ENCODE measurements around the gene EPAS1.

EPAS1 gene

DNA sequence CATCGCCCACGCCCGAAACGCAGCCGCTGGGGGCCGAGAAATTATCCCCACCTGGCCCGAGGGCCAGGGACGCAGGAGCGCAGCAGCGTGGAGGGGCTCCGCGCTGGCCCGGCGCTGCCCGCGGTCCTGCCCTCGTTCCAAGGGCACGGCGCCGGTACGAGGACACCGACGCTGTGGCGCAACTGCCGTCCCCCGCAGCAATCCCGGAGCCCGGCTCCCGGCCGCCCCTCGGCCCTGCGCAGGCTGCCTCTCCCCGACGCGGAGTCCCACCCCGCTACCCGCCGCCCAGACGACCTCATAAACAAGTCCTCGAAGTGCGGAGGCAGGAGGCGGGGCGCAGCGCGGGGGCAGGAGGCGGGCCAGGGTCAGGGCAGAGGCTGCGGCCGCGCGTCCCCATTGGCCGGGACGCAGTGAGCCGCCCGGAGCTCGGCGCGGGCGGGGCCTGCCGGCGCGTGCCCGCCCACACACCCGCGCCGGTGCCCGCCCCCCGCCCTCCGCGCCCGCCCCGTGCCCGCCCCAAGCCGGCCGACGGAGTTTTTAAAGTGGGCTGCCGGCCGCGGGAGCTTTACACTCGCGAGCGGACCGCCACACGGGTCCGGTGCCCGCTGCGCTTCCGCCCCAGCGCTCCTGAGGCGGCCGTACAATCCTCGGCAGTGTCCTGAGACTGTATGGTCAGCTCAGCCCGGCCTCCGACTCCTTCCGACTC, at the start of gene EPAS1:
EPAS1 (plus strand) TSS at position 568 of the 706 bp plus-strand sequence. CDS start 505 bp downstream, outside the sequence.
- peak; percentile 82 for DNase-seq (ENCODE audit: low read depth)

GRCh38 chr2:46248171-46248570, 49.0 kb upstream of the EPAS1 start:
- peak; percentile 27 for DNase-seq (ENCODE audit: low read depth)

- no peak for DNase-seq (ENCODE audit: low read depth)
These were observed 47.6 kb upstream of the EPAS1 start for GRCh38 chr2:46249654-46250053.

- DNase-seq (ENCODE audit: low read depth): peak; percentile 27
These were observed 44.1 kb upstream of the EPAS1 start for GRCh38 chr2:46252891-46253659.

DNA sequence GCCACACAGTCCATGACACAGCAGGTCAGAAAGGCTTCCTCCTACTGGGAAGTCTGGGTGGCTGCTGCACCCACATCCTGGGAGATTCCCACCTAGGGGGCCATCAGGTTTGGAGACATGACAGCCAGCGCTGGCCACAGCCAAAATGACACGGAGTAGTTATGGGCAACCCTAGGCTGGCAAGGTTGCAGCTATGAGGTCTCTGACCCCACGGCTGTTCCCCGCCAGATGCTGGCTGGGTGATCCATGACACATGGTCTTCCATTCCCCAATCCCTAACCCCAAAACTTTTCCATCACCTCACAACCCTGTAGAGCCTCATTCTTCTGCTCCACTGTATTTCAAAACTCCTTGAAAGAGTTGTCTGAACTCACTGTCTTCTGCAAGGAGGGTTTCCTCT, 42.7 kb upstream of the EPAS1 start:
- no peak for DNase-seq (ENCODE audit: low read depth)

GRCh38 chr2:46256563-46257142, 40.6 kb upstream of the EPAS1 start:
- DNase-seq (ENCODE audit: low read depth): no peak

DNA sequence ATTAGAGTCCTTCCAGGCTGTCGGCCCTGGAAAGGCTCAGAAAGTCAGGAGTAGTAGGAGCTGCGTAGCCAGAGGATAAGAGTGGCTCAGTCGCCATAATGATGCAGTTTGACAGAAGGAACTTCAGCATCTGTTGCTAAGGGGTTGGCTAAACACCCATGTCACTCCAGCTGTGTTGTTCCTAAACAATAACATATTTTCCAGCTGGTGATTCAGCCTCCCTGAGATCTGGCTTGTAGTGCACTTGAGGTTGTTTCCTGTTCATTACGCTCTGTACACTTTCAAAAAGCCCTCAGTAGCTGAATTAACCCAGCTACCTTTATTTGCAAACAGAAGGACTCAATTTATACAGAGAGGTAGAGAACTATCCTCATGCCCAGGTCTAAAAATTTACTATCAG, 39.7 kb upstream of the EPAS1 start:
- DNase-seq (ENCODE audit: low read depth): peak; percentile 51

DNA sequence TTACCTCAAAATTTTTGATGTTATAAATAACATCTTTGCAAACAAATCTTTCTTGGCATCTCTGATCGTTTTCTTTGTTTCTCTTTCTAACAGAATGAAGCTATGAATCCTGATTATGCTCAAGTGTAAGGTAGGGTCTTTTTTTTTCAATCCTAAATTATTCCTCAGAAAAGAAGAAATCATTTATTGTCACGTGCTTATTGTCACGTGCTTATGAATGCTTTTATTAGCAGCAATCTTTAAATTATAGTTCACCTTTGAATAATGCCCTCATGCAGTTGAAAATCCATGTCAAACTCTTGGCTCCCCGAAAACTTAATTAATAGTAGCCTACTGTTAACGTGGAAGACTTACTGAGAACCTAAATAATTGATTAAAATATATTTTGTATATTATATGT, 39.2 kb upstream of the EPAS1 start:
- no peak for DNase-seq (ENCODE audit: low read depth)

- DNase-seq (ENCODE audit: low read depth): no peak
These were observed 38.0 kb upstream of the EPAS1 start for GRCh38 chr2:46258937-46259776.

DNA sequence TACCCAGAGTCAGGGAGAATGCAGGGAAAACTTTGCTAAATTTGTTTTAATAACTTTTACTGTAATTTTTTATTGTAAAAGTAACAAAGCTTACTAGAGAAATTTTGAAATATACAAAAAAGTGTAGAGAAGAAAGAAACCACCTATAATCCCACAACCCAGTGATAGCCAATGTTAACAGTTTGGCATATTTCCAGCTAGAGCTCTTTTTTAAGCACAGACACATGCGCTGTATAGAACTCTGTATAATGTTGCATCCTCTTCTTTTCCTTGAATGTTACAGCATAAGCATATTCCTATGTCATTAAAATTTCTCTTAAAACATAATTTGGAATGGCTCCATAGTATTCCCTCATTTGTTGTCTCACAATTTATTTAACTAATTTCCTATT, 37.4 kb upstream of the EPAS1 start:
- DNase-seq (ENCODE audit: low read depth): no peak

DNA sequence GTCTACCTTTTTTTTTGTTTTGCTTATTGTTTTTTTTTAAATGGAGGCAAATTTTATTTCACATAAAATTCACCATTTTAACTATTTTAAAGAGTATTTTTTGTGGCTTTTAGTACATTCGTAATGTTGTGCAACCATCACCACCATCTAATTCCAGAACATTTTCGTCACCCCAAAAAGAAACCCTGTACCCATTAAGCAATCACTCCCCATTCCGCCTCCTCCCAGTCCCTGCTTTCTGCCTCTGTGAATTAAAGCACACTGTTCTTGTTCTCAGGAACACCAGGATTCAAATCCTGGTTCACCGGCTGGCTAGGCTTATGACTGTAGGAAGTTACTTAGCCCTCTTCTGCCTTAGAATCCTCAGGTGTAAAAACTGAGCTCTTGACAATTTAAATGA, 36.9 kb upstream of the EPAS1 start:
- no peak for DNase-seq (ENCODE audit: low read depth)

GRCh38 chr2:46262248-46262938, 34.8 kb upstream of the EPAS1 start:
- DNase-seq (ENCODE audit: low read depth): no peak

DNA sequence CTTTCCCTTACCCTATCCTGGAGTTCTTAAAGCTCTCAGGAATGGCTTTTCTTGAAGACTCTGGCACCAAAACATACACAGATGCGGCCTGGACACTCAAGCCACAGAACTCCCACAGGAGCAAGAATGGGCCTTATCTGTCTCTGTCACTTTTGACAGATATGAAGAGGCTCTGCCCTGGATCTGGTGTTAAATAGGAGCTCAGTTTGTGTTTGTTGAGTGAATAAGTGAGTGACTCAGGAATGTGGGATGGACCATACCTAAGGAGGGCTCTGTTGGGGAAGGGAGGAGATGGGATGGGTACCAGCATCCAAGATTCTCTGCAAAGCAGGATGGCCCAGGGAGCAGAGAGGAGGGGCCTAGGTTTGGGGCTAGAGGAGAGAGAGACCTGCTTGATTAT, 33.9 kb upstream of the EPAS1 start:
- DNase-seq (ENCODE audit: low read depth): no peak

- no peak for DNase-seq (ENCODE audit: low read depth)
These were observed 32.8 kb upstream of the EPAS1 start for GRCh38 chr2:46264447-46264846.

- no peak for DNase-seq (ENCODE audit: low read depth)
These were observed 31.1 kb upstream of the EPAS1 start for GRCh38 chr2:46266134-46266533.

DNA sequence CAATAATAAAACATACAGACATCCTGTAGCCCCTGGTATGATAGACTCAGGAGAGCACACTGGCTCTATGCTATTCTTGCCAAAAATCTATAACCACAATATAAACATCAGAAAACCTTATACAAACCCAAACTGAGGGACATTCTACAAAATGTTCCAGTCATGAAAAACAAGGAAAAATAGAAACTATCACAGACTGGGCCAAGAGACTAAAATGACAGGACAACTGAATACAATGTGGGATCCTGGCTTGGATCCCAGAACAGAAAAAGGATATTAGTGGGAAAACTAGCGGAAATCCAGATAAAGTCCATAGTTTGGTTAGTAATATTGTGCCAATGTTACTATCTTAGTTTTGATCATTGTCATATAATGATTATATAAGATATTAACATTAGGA, 29.6 kb upstream of the EPAS1 start:
- no peak for DNase-seq (ENCODE audit: low read depth)

DNA sequence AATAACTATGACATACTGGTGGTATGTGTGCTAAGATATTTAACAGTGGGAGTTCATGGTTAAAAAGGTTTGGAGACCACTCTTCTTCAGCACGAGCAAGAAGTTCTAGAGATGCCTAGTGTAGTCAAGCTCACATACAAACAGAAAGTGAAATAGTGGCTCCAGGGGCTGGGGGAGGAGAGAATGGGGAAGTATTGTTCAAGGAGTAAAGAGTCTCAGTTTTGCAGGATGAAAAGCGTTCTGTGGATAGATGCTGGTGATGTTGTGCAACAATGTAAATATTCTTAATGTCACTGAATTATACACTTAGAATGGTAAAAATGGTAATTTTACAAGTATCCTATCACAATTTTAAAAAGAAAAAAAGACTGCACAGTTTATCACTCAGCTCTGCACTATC, 29.0 kb upstream of the EPAS1 start:
- DNase-seq (ENCODE audit: low read depth): peak; percentile 19

GRCh38 chr2:46269001-46269400, 28.2 kb upstream of the EPAS1 start:
- peak; percentile 55 for DNase-seq (ENCODE audit: low read depth)

DNA sequence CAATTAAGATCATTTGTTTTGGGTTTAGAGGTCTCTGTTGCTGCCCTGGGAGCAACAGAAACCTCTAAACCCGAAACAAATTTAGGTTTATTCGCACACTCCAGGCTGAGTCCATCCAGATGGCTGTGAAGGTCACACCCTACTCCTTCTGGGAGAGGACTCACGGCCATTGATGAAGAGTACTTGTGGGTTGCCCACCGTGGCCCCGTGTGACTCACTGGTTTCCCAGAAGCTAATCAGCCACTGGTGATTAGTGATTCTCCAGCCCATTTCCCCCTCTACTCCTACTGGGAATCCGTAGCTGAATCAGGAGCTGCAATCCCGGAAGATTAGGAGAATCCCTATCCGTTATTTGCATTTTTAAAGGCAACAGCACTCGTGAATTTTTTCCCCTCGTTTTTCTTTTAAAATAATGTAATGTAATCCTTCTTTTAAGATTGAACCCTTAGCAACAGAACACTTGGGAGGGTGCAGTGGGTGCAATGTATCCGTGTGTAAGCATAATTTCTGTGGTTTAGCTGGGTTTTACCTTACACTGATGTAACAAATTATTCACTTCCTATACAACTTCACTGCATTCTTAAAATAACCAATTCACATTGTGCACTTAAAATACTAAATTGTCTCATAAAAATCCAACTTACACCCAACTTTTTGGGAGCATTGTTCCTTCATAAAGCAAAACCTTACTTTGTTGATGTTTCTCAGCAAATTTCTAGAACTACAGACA, 27.5 kb upstream of the EPAS1 start:
- DNase-seq (ENCODE audit: low read depth): peak; percentile 58

DNA sequence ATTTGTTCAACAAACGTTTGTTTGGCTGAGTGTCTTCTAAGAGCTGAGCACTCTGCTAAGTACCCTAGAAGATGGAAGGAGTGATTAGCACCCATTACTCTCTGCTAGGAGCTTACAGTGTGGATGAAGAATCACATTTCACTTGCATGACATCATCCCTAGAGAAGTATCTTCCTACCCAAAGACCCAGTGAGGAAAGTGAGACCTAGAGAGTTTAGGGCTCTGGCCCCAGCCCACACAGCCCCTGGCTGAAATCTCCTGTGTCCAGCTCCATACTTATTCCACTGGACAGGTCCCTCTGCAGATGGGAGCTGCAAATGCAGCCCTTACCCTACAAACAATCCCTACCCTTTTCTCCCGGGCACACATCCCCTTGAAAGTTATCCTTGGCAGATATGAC, 26.8 kb upstream of the EPAS1 start:
- DNase-seq (ENCODE audit: low read depth): peak; percentile 53

GRCh38 chr2:46273225-46273863, 23.9 kb upstream of the EPAS1 start:
- no peak for DNase-seq (ENCODE audit: low read depth)

All from amniotic epithelial cell (primary cell).